ENCODE results near the gene WWOX. TPM values are rescaled to one million over a fixed set of nuclear protein-coding genes. Genes with fewer than 3 reads are reported as not detected.

The WWOX gene
- total RNA-seq, 4 donors from 2014 or later: 21.4 to 55.6 (median 33.2) TPM

DNA sequence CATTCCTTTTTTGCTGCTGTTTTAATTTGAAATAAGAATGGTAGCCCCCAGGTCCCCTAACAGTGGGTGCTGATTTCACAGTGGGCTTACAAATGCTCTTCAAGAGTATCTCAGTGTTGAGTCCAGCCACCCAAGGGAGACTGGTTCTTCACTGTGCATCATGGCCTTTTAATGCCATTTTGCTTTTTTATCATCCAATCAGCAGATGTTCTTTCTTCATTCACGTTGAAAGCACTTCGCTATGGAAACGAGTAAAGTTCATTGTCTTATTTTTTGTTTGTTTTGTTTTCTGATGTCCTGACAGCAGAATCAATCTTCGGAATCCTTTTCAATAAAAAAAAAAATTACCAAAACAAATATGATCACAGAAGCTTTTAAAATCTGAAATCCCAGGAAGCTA, 1072.0 kb downstream of the WWOX start:
- ATAC-seq (ENCODE audit: low FRiP score) (no peak), DNase-seq (ENCODE audit: low spot score) (no peak)
- TF ChIP-seq, protein P1, sequence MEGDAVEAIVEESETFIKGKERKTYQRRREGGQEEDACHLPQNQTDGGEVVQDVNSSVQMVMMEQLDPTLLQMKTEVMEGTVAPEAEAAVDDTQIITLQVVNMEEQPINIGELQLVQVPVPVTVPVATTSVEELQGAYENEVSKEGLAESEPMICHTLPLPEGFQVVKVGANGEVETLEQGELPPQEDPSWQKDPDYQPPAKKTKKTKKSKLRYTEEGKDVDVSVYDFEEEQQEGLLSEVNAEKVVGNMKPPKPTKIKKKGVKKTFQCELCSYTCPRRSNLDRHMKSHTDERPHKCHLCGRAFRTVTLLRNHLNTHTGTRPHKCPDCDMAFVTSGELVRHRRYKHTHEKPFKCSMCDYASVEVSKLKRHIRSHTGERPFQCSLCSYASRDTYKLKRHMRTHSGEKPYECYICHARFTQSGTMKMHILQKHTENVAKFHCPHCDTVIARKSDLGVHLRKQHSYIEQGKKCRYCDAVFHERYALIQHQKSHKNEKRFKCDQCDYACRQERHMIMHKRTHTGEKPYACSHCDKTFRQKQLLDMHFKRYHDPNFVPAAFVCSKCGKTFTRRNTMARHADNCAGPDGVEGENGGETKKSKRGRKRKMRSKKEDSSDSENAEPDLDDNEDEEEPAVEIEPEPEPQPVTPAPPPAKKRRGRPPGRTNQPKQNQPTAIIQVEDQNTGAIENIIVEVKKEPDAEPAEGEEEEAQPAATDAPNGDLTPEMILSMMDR (IDR thresholded peaks at IDR 0.05): no peak

DNA sequence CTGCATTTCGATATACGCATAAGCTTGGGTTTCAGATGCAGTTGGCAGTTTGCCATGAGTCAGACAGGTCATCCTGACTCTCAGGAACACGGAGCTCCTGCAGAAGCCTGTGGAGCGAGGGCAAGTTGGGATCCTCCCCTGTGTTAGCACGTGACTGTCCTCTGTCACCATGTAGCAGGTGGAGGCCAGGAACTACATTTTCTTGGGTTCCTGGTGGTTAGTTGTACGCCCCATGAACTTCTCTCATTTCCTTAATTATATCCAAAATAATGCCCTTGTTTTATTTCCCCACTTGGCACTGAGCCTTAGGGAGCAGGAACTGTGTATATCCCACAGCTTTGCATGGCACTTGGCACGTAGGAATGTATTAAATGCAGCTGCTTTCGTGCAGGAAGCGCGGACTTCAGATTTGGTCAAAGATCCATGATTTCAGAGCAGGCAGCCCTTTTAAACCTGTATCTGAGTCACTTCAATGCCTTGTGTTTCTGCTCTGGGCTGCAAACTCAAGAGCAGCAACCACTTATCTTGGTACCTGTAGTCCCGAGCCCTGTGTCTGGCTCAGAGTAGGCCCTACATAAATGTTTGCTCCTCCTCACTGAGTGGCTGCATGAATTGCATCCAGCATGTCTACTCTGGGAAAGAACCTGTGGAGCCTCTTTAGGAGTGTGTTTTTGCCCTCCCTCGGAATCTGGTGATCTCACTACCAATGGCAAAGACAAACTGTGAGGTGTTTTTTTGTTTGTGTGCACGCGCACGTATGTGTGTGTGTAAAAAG, 1072.7 kb downstream of the WWOX start:
- no peak for DNase-seq (ENCODE audit: low spot score)
- ATAC-seq (ENCODE audit: low FRiP score): no peak
- TF ChIP-seq, protein P1 (IDR thresholded peaks at IDR 0.05): no peak

DNA sequence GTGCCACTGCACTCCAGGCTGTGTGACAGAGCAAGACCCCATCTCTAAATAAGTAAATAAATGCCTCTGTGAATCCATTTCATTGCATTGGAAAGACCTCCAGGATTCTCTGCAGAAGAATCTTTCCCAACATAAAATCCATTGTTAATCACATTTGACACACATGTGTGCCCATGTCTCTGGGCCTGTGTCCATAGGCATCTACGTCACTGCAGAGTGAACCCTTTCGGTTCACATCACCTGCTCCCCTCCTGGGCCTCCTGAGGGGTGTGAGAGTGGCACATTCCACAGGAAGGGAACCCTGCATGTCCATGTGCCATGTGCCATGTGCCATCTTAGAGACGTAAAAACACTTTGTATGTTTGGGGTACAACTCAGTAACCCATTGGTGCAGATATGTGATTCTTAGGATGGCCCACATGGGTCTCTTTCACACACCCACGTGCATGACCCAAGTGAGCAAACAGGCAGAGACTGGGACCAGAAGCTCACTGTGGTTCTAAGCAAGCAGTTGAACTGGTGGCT, 1073.6 kb downstream of the WWOX start:
- no peak for DNase-seq (ENCODE audit: low spot score)
- TF ChIP-seq, protein P1 (IDR thresholded peaks at IDR 0.05): no peak
- ATAC-seq (ENCODE audit: low FRiP score): no peak

DNA sequence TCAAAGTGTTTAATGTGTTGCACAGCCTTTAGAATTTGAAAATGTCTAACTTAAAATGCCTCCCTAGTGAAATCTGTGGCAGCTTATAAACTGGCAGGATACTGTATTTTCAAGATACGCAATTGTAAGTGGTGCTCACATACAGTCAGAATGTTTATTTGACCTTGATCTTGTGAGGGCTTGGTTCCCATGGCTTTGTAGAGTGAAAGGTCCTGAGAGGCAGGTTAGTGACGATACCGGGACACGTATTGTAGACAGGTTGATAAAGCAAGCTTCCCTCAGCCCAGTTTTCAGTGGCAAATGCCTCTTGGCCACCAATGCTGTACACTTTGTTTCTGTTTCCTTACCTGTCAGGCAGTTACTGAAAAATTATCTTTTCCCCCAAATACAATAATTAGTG, 1074.5 kb downstream of the WWOX start:
- TF ChIP-seq, protein P1 (IDR thresholded peaks at IDR 0.05): no peak
- DNase-seq (ENCODE audit: low spot score) (no peak), ATAC-seq (ENCODE audit: low FRiP score) (no peak)

DNA sequence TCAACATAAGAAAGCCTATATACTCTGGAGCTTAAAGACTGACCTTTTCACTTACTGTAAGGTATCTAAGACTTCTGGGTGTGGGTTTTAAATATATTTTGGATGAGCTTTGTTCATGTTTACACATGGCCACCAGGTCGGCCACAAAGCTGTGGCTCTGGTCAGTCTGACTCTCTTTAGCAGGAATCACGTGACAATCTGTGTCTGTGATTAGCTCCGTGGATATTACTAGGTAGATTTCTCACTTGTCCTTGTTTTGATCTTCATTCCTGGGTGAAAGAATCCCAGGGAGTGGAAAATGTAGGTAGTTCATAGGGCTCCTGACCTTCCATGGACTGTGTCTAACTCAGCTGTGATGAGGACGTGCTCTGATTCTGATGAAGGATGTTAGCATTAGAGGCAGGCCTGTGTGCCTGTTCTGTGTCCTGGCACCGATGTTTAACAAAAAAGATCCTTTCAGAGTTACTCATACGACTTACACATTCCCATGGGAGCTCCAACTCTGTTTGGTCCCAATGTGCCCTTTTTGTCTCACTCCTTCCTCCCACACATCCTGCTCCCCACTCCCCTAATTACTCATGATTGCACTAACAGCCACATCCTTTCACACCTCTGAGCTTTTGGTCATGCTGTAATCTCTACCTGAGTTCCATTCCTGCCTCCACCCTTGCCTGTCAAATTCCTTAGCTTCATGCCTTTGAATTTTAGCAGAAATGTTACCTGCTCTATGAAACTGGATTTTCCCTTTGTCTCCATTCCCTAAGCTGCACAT, 1076.0 kb downstream of the WWOX start:
- TF ChIP-seq, protein P1 (IDR thresholded peaks at IDR 0.05): no peak
- DNase-seq (ENCODE audit: low spot score) (no peak), ATAC-seq (ENCODE audit: low FRiP score) (no peak)

DNA sequence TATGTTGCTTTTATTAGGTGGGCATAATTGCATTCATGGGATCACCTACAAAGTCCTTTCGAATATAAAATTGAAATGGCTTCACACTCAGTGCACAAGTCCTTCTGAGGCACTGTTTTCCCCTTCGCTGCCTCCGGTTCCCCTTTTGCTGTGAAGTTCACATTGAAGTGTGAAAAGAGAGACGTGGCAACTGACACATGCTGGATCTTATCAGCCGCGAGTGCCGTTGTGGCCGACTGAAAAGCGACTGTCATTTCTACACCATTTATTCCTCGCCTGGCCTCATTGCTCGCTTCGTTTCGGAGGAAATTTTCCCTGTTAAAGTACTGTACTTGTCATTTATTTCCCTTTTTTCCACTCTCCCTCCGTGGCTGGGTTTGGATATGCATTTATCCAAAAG, 1077.6 kb downstream of the WWOX start:
- TF ChIP-seq, protein P1 (IDR thresholded peaks at IDR 0.05): no peak
- ATAC-seq (ENCODE audit: low FRiP score): no peak
- no peak for DNase-seq (ENCODE audit: low spot score)
